ENCODE results near the gene CCDC93.

- TF ChIP-seq, protein P1, sequence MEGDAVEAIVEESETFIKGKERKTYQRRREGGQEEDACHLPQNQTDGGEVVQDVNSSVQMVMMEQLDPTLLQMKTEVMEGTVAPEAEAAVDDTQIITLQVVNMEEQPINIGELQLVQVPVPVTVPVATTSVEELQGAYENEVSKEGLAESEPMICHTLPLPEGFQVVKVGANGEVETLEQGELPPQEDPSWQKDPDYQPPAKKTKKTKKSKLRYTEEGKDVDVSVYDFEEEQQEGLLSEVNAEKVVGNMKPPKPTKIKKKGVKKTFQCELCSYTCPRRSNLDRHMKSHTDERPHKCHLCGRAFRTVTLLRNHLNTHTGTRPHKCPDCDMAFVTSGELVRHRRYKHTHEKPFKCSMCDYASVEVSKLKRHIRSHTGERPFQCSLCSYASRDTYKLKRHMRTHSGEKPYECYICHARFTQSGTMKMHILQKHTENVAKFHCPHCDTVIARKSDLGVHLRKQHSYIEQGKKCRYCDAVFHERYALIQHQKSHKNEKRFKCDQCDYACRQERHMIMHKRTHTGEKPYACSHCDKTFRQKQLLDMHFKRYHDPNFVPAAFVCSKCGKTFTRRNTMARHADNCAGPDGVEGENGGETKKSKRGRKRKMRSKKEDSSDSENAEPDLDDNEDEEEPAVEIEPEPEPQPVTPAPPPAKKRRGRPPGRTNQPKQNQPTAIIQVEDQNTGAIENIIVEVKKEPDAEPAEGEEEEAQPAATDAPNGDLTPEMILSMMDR (IDR thresholded peaks at IDR 0.05) = peak; percentile 39 to 74 (median 66)
- no peak for TF ChIP-seq POLR2A (IDR thresholded peaks at IDR 0.05)
Observed at GRCh38 chr2:118032169-118033013, 18.5 kb upstream of the CCDC93 start.
